NCI-H2196 (cell line): ENCODE data around the gene LEP.

Experiments
- DNase-seq: peaks from one replicate; lab custom pipeline; 2025; ENCODE audit not compliant: unreplicated experiment; lab: John Stamatoyannopoulos, UW

LEP gene

GRCh38 chr7:128244861-128245260 lies 3.8 kb downstream of the LEP start:
- DNase-seq, result no peak

- no peak for DNase-seq
Measured at GRCh38 chr7:128247108-128247507, 6.0 kb downstream of the LEP start.

GRCh38 chr7:128247640-128248194 lies 6.6 kb downstream of the LEP start:
- peak; percentile 5 for DNase-seq

GRCh38 chr7:128251337-128251736 lies 10.3 kb downstream of the LEP start:
- no peak for DNase-seq

- DNase-seq, result no peak
Measured at GRCh38 chr7:128253701-128254100, 12.6 kb downstream of the LEP start.

- DNase-seq, result no peak
Measured at GRCh38 chr7:128254470-128254869, 13.4 kb downstream of the LEP start.

GRCh38 chr7:128255271-128255670 lies 14.2 kb downstream of the LEP start:
- DNase-seq, result no peak

- no peak for DNase-seq
Measured at GRCh38 chr7:128257458-128257857, 16.4 kb downstream of the LEP start.

- no peak for DNase-seq
Measured at GRCh38 chr7:128259131-128260061, 18.3 kb downstream of the LEP start.

GRCh38 chr7:128260069-128260795 lies 19.2 kb downstream of the LEP start:
- DNase-seq, result no peak

GRCh38 chr7:128262273-128263028 lies 21.4 kb downstream of the LEP start:
- DNase-seq, result no peak

GRCh38 chr7:128263420-128263819 lies 22.3 kb downstream of the LEP start:
- DNase-seq, result no peak

- no peak for DNase-seq
Measured at GRCh38 chr7:128264477-128264876, 23.4 kb downstream of the LEP start.

- DNase-seq, result no peak
Measured at GRCh38 chr7:128265156-128265905, 24.3 kb downstream of the LEP start.

- no peak for DNase-seq
Measured at GRCh38 chr7:128265906-128266300, 24.8 kb downstream of the LEP start.

GRCh38 chr7:128266529-128266882 lies 25.4 kb downstream of the LEP start:
- no peak for DNase-seq

GRCh38 chr7:128266883-128267594 lies 26.0 kb downstream of the LEP start:
- no peak for DNase-seq

GRCh38 chr7:128267595-128267924 lies 26.5 kb downstream of the LEP start:
- no peak for DNase-seq

GRCh38 chr7:128268233-128268632 lies 27.2 kb downstream of the LEP start:
- no peak for DNase-seq

- no peak for DNase-seq
Measured at GRCh38 chr7:128270826-128271272, 29.8 kb downstream of the LEP start.
